GM19324 (cell line): ENCODE results near the gene MFN2.
"Not testable (repeated sequence)": the region's sequence is repeated elsewhere in the genome, so short reads cannot be mapped to it uniquely, and the experiment has no call there.

Experiments used
- ATAC-seq: cut with Tn5 transposase; IDR thresholded peaks from one replicate; pipeline ENCODE4 v1.9.1; 2021; ENCODE audit warnings: mild to moderate bottlenecking, moderate library complexity; ENCODE audit not compliant: unreplicated experiment, low FRiP score

Gene MFN2

GRCh38 chr1:11991969-11992676 is 11.9 kb downstream of the MFN2 start:
- ATAC-seq: no peak

GRCh38 chr1:11997081-11997850 is 17.0 kb downstream of the MFN2 start:
- no peak for ATAC-seq

GRCh38 chr1:11998636-11999035 is 18.4 kb downstream of the MFN2 start:
- no peak for ATAC-seq

GRCh38 chr1:11999236-11999635 is 19.0 kb downstream of the MFN2 start:
- no peak for ATAC-seq

- no peak for ATAC-seq
These were observed 21.1 kb downstream of the MFN2 start for GRCh38 chr1:12001249-12001917.

- no peak for ATAC-seq
These were observed 21.8 kb downstream of the MFN2 start for GRCh38 chr1:12001996-12002493.

- no peak for ATAC-seq
These were observed 23.5 kb downstream of the MFN2 start for GRCh38 chr1:12003762-12004161.

GRCh38 chr1:12005488-12006166 is 25.4 kb downstream of the MFN2 start:
- ATAC-seq: no peak

GRCh38 chr1:12006167-12006921 is 26.1 kb downstream of the MFN2 start:
- ATAC-seq: no peak

- no peak for ATAC-seq
These were observed 27.0 kb downstream of the MFN2 start for GRCh38 chr1:12007204-12007603.

GRCh38 chr1:12008355-12008754 is 28.1 kb downstream of the MFN2 start:
- ATAC-seq: not testable (repeated sequence)

GRCh38 chr1:12009318-12009947 is 29.2 kb downstream of the MFN2 start:
- ATAC-seq: no peak

GRCh38 chr1:12010746-12011570 is 30.7 kb downstream of the MFN2 start:
- no peak for ATAC-seq

GRCh38 chr1:12011998-12012397 is 31.8 kb downstream of the MFN2 start:
- ATAC-seq: no peak

- ATAC-seq: no peak
These were observed 32.5 kb downstream of the MFN2 start for GRCh38 chr1:12012560-12013316.

- no peak for ATAC-seq
These were observed 34.1 kb downstream of the MFN2 start for GRCh38 chr1:12014141-12014991.

- no peak for ATAC-seq
These were observed 34.8 kb downstream of the MFN2 start for GRCh38 chr1:12015001-12015491.
